Tibial nerve (tissue), 4 donors: ENCODE results near the gene PGRMC2.

Source experiments
- EP300 ChIP-seq, 2 donors: sonication (generic); formaldehyde crosslinking; IDR thresholded peaks; one replicate each; pipeline ENCODE4 v1.6.1; 2017; ENCODE audit warnings: antibody characterized with exemption in 2 of 2, mild to moderate bottlenecking in 1 of 2
- POLR2A ChIP-seq, 2 donors: fragments of 450-650 bp; IDR thresholded peaks; one replicate each; pipeline ENCODE4 v1.6.1; 2017; ENCODE audit warnings: antibody characterized with exemption in 2 of 2, mild to moderate bottlenecking in 2 of 2, moderate library complexity in 2 of 2
- TF ChIP-seq, protein P1 (sequence below), 5 experiments: fragments of 200-600 bp in 3 of 5; fragments of 450-650 bp in 2 of 5; sonication (generic) in 3 of 5; IDR thresholded peaks; one replicate each; pipeline ENCODE4 v1.5.1; 2016 to 2019; ENCODE audit warnings: antibody characterized with exemption in 5 of 5, mild to moderate bottlenecking in 3 of 5, moderate library complexity in 2 of 5

DNA sequence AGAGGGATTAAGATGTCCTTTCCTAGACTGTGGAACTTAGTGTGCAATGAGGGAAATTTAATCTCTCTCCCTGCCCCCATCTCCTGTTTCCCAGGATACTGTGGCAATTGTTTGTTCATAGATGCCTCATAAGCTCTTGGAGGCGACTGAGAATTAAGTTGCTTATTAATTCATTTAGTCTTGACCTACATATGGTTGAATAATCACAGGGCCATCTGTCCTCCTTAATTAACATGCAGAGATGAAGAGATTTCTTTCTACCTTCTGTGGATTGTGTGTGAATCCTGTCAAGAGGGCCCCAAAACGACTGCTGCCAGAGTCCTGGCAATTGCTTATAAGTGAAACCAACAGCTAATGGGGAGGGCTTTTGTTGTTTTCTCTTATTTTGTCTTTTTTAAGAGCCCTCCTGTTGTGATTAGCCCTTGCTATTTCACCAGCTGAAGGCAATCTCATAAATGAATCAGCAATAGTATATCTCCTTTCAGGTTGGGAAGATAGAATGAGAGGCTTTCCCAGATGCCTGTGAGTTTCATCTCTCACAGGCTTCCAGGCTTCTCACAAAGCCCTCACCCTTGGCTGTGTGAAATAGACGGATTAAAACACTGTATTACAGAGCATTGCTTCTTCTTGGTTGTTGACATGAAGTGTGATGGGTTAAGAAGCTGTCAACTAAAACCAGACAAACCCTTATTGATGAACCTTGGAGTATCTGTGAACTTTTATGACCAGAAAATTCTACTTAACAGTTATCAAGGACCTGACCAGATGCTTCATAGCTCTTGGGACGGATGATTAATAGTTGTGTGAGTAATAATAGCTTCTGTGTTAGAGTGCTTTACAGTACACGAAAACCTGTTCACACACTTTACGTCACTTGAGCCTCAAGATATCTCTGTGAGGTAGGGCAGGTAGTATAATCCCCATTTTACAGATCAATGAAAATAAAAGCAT is 58.5 kb downstream of the PGRMC2 start:
- TF ChIP-seq, protein P1, sequence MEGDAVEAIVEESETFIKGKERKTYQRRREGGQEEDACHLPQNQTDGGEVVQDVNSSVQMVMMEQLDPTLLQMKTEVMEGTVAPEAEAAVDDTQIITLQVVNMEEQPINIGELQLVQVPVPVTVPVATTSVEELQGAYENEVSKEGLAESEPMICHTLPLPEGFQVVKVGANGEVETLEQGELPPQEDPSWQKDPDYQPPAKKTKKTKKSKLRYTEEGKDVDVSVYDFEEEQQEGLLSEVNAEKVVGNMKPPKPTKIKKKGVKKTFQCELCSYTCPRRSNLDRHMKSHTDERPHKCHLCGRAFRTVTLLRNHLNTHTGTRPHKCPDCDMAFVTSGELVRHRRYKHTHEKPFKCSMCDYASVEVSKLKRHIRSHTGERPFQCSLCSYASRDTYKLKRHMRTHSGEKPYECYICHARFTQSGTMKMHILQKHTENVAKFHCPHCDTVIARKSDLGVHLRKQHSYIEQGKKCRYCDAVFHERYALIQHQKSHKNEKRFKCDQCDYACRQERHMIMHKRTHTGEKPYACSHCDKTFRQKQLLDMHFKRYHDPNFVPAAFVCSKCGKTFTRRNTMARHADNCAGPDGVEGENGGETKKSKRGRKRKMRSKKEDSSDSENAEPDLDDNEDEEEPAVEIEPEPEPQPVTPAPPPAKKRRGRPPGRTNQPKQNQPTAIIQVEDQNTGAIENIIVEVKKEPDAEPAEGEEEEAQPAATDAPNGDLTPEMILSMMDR (IDR thresholded peaks at IDR 0.05), result no peak
- no peak for TF ChIP-seq POLR2A (IDR thresholded peaks at IDR 0.05)
- TF ChIP-seq EP300 (IDR thresholded peaks at IDR 0.05), result no peak
